ENCODE data around the gene SVEP1. TPM values are rescaled to one million over a fixed set of nuclear protein-coding genes. Genes with fewer than 3 reads are reported as not detected.

The SVEP1 gene
- total RNA-seq, 1 donor from 2014 or later = 8.8 TPM

DNA sequence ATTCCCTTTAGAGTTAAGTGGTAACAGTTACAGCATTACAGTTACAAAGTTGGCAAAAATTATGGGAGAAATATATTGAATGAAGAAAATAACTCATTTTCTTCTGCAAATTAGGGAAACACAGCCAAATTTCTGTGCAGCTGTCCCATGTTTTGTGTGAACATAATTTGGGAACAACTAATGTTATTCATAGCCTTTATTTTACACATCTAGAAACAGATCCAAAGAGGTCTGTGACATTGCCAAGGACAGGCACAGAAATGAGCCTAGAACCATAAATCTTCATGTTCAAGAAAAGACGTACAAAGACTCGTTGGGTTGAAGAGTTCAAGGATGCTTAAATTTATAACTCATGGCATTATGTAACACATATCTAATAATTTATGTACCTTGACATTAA, 127.8 kb downstream of the SVEP1 start:
- DNase-seq = no peak
- H3K27ac ChIP-seq (replicated peaks) = no peak overlapping the region
- TF ChIP-seq, protein P1, sequence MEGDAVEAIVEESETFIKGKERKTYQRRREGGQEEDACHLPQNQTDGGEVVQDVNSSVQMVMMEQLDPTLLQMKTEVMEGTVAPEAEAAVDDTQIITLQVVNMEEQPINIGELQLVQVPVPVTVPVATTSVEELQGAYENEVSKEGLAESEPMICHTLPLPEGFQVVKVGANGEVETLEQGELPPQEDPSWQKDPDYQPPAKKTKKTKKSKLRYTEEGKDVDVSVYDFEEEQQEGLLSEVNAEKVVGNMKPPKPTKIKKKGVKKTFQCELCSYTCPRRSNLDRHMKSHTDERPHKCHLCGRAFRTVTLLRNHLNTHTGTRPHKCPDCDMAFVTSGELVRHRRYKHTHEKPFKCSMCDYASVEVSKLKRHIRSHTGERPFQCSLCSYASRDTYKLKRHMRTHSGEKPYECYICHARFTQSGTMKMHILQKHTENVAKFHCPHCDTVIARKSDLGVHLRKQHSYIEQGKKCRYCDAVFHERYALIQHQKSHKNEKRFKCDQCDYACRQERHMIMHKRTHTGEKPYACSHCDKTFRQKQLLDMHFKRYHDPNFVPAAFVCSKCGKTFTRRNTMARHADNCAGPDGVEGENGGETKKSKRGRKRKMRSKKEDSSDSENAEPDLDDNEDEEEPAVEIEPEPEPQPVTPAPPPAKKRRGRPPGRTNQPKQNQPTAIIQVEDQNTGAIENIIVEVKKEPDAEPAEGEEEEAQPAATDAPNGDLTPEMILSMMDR (IDR thresholded peaks at IDR 0.05; ENCODE audit: borderline replicate concordance) = no peak
- H3K4me3 ChIP-seq = no peak overlapping the region
- peaks cover 2% of the 10 kb centered on the region for H3K9me3 ChIP-seq (replicated peaks)
- H3K36me3 ChIP-seq = peaks cover 4% of the 10 kb centered on the region
- H3K4me1 ChIP-seq = no peaks in the 10 kb centered on the region
- no peaks in the 10 kb centered on the region for H3K27me3 ChIP-seq (ENCODE audit: low read depth)
- intact Hi-C loops (cut with micrococcal nuclease) = loop anchor here (10.0 kb wide), 1 partner anchor 173 kb away; no protein-coding TSS in a partner anchor

DNA sequence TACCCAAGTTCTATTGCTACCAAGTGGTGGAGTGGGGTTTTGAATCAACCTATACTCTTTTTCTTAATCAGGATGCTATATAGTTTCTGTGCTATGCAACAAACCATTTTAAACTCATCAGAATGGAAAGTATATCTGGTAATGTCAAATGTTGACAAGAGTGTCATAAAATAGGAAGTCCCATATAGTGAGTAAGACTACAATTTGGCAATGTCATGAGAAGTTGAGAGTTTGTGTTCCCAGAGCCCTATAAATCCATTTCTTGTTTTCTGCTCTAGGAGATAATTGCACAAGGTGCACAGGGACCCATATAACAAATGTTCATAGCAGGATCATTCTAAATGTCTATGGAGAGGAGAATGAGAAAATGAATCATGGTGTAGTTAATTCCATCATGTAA, 132.1 kb downstream of the SVEP1 start:
- no peaks in the 10 kb centered on the region for H3K27me3 ChIP-seq (ENCODE audit: low read depth)
- peaks cover 13% of the 10 kb centered on the region for H3K9me3 ChIP-seq (replicated peaks)
- H3K4me3 ChIP-seq = no peak overlapping the region
- H3K4me1 ChIP-seq = no peaks in the 10 kb centered on the region
- intact Hi-C loops (cut with micrococcal nuclease) = no loop called here
- H3K36me3 ChIP-seq = peaks cover 17% of the 10 kb centered on the region
- no peak for DNase-seq
- no peak overlapping the region for H3K27ac ChIP-seq (replicated peaks)
- TF ChIP-seq, protein P1 (IDR thresholded peaks at IDR 0.05; ENCODE audit: borderline replicate concordance) = no peak

DNA sequence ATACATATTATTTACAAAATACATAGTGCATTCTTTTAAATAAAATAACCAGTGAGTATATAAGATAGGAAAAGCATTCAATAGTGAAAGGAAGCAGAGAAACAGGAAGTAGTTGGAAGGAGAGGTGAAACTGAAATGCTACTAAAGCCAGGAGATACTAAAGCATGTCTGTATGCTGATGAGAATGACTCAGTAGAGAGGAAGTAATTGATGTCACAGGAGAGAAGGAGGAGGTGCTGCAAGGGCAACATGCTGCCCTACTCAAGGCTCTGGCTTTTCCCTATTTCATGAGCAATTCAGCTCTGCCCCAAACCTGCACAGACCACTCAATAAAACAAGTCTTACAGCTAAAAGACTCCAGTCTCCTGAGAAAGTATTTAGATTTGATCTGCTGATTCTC, 133.4 kb downstream of the SVEP1 start:
- intact Hi-C loops (cut with micrococcal nuclease) = no loop called here
- Histone ChIP-seq H3K4me3 (no peak overlapping the region), H3K4me1 (no peaks in the 10 kb centered on the region), H3K27me3 (ENCODE audit: low read depth) (no peaks in the 10 kb centered on the region), H3K27ac (replicated peaks) (no peak overlapping the region), H3K9me3 (replicated peaks) (peaks cover 13% of the 10 kb centered on the region), H3K36me3 (peaks cover 17% of the 10 kb centered on the region)
- TF ChIP-seq, protein P1 (IDR thresholded peaks at IDR 0.05; ENCODE audit: borderline replicate concordance) = no peak
- no peak for DNase-seq

DNA sequence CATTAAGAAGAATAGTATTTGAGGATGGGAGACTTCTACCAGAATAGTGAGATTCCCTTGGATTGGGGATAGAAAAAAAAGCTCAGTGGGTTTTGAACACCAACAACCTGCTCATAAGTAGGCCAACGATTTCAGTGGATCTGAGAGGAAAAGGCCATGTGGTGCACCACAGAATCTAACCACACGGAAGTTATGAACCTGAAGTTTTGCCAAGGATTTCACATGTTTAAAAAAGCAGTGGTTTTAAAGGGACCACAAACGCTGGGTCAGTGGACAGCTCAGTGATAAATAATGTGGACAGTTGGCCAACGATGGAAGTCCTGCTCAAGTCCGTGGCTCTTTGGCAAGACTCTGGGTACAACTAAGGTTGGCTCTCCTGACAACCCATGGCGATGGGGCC, 134.6 kb downstream of the SVEP1 start:
- no peaks in the 10 kb centered on the region for H3K27me3 ChIP-seq (ENCODE audit: low read depth)
- intact Hi-C loops (cut with micrococcal nuclease) = no loop called here
- H3K27ac ChIP-seq (replicated peaks) = no peak overlapping the region
- peaks cover 17% of the 10 kb centered on the region for H3K36me3 ChIP-seq
- H3K4me1 ChIP-seq = no peaks in the 10 kb centered on the region
- DNase-seq = no peak
- no peak overlapping the region for H3K4me3 ChIP-seq
- TF ChIP-seq, protein P1 (IDR thresholded peaks at IDR 0.05; ENCODE audit: borderline replicate concordance) = no peak
- peaks cover 13% of the 10 kb centered on the region for H3K9me3 ChIP-seq (replicated peaks)

DNA sequence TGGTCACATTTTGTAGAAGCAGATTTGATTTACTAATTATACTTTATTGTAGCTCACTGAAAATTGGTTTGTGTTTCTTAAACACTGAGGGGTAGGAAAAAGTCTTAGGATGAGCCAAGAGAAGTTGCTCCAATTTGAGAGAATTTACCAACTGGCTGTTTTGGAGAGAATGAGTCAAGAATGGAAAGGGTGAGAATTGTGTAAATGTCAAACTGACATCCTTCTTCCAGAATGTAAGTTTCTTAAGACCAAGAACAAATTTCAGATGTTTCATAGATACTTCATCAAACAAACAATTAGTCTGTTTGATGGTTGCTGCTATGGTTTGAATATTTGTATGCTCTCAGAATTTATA, 135.7 kb downstream of the SVEP1 start:
- intact Hi-C loops (cut with micrococcal nuclease) = no loop called here
- TF ChIP-seq, protein P1 (IDR thresholded peaks at IDR 0.05; ENCODE audit: borderline replicate concordance) = no peak

More for the DNA sequence above, 135.7 kb downstream of the SVEP1 start:
- DNase-seq = no peak
- H3K27me3 ChIP-seq (ENCODE audit: low read depth) = no peaks in the 10 kb centered on the region
- no peak overlapping the region for H3K27ac ChIP-seq (replicated peaks)
- no peaks in the 10 kb centered on the region for H3K4me1 ChIP-seq
- H3K36me3 ChIP-seq = peaks cover 17% of the 10 kb centered on the region
- peaks cover 13% of the 10 kb centered on the region for H3K9me3 ChIP-seq (replicated peaks)
- no peak overlapping the region for H3K4me3 ChIP-seq

All from left ventricle myocardium inferior (tissue), 1 donor.